ENCODE measurements around the gene BMERB1. TPM values are rescaled to one million over a fixed set of nuclear protein-coding genes. Genes with fewer than 3 reads are reported as not detected.
"Not testable (repeated sequence)": the region's sequence is repeated elsewhere in the genome, so short reads cannot be mapped to it uniquely, and the experiment has no call there.

BMERB1 gene
- total RNA-seq, 4 donors from 2014 or later, result 7.0 to 47.9 (median 15.0) TPM

- DNase-seq, result no peak
- Histone ChIP-seq H3K36me3 (no peaks in the 10 kb centered on the region), H3K9me3 (no peaks in the 10 kb centered on the region), H3K27ac (no peak overlapping the region), H3K27me3 (no peaks in the 10 kb centered on the region), H3K4me1 (no peaks in the 10 kb centered on the region), H3K4me3 (no peak overlapping the region)
- TF ChIP-seq CTCF (IDR thresholded peaks at IDR 0.05) (no peak), POLR2A (IDR thresholded peaks at IDR 0.05) (no peak)
Measured at GRCh38 chr16:15464401-15465186, 30.2 kb downstream of the BMERB1 start.

- no peaks in the 10 kb centered on the region for H3K27me3 ChIP-seq
- H3K9me3 ChIP-seq, result no peaks in the 10 kb centered on the region
- H3K4me3 ChIP-seq, result no peak overlapping the region
- DNase-seq, result no peak
- no peaks in the 10 kb centered on the region for H3K4me1 ChIP-seq
- H3K36me3 ChIP-seq, result no peaks in the 10 kb centered on the region
- TF ChIP-seq POLR2A (IDR thresholded peaks at IDR 0.05) (no peak), CTCF (IDR thresholded peaks at IDR 0.05) (no peak)
- no peak overlapping the region for H3K27ac ChIP-seq
Measured at GRCh38 chr16:15466131-15466530, 31.7 kb downstream of the BMERB1 start.

- no peaks in the 10 kb centered on the region for H3K36me3 ChIP-seq
- no peaks in the 10 kb centered on the region for H3K27me3 ChIP-seq
- peak in 4 of 6 experiments; percentile 26 to 87 (median 78) for TF ChIP-seq CTCF (IDR thresholded peaks at IDR 0.05)
- no peak for TF ChIP-seq POLR2A (IDR thresholded peaks at IDR 0.05)
- H3K4me1 ChIP-seq, result no peaks in the 10 kb centered on the region
- H3K4me3 ChIP-seq, result no peak overlapping the region
- H3K9me3 ChIP-seq, result no peaks in the 10 kb centered on the region
- H3K27ac ChIP-seq, result no peak overlapping the region
- no peak for DNase-seq
Measured at GRCh38 chr16:15466886-15467781, 32.7 kb downstream of the BMERB1 start.

- not testable (repeated sequence) for H3K4me1 ChIP-seq, H3K4me3 ChIP-seq, H3K27me3 ChIP-seq, H3K9me3 ChIP-seq, DNase-seq, H3K36me3 ChIP-seq, H3K27ac ChIP-seq
Measured at GRCh38 chr16:15476971-15477370, 42.6 kb downstream of the BMERB1 start.

- Histone ChIP-seq H3K4me3 (no peak overlapping the region), H3K4me1 (peaks cover 0 to 7% (median 0%) of the 10 kb centered on the region in 4 donors), H3K36me3 (no peaks in the 10 kb centered on the region), H3K27me3 (no peaks in the 10 kb centered on the region), H3K27ac (no peak overlapping the region), H3K9me3 (no peaks in the 10 kb centered on the region)
- no peak for DNase-seq
- TF ChIP-seq POLR2A (IDR thresholded peaks at IDR 0.05), result no peak
- no peak for TF ChIP-seq CTCF (IDR thresholded peaks at IDR 0.05)
Measured at GRCh38 chr16:15477802-15478201, 43.4 kb downstream of the BMERB1 start.
